OCI-LY3 (cell line): ENCODE results near the gene MRPL21.

Experiments
- H2AFZ ChIP-seq: fragments of 200-600, 300-600 bp; shearing (Covaris generic); 2 replicates; pipeline ENCODE4 v1.6.0; 2014; ENCODE audit warnings: antibody characterized with exemption, low read depth, low read length
- H3K27ac ChIP-seq: fragments of 200-600, 300-600 bp; sonication (generic); 2 replicates; pipeline ENCODE4 v1.5.1; 2014; ENCODE audit warnings: mild to moderate bottlenecking, low read length, moderate library complexity, mixed read lengths
- H3K27me3 ChIP-seq: fragments of 200-600, 300-600 bp; sonication (generic); 2 replicates; pipeline ENCODE4 v1.6.1; 2014; ENCODE audit warnings: low read depth, low read length, mixed read lengths
- H3K36me3 ChIP-seq: fragments of 200-600, 300-600 bp; sonication (generic); replicated peaks from 2 replicates; pipeline ENCODE3; 2014; ENCODE audit warnings: low read depth, low read length, mixed read lengths
- H3K4me1 ChIP-seq: fragments of 300-600, 200-600 bp; sonication (generic); 2 replicates; pipeline ENCODE4 v1.6.1; 2014; ENCODE audit warnings: low read length, mixed read lengths
- H3K4me2 ChIP-seq: fragments of 200-600, 300-600 bp; sonication (generic); 2 replicates; pipeline ENCODE4 v1.6.1; 2014; ENCODE audit warnings: low read length, mixed read lengths
- H3K4me3 ChIP-seq: fragments of 300-600, 200-600 bp; sonication (generic); 2 replicates; pipeline ENCODE4 v1.5.1; 2014; ENCODE audit warnings: antibody characterized with exemption, mild to moderate bottlenecking, low read length, moderate library complexity
- H3K79me2 ChIP-seq: fragments of 300-600, 200-600 bp; shearing (Covaris generic); 2 replicates; pipeline ENCODE4 v1.6.1; 2014; ENCODE audit warnings: mild to moderate bottlenecking, low read length, mixed read lengths
- H3K9ac ChIP-seq: fragments of 300-600, 200-600 bp; shearing (Covaris generic); 2 replicates; pipeline ENCODE4 v1.6.0; 2014; ENCODE audit warnings: mild to moderate bottlenecking, low read length, moderate library complexity
- H3K9me3 ChIP-seq: fragments of 200-600, 300-600 bp; shearing (Covaris generic); 2 replicates; pipeline ENCODE4 v1.6.1; 2014; ENCODE audit warnings: low read length, mixed read lengths; ENCODE audit not compliant: insufficient read depth
- H4K20me1 ChIP-seq: fragments of 200-600, 300-600 bp; sonication (generic); 2 replicates; pipeline ENCODE4 v1.6.1; 2016; ENCODE audit warnings: low read length, mixed read lengths; ENCODE audit not compliant: insufficient read depth
- CTCF ChIP-seq: fragments of 200-600, 300-600 bp; sonication (generic); IDR thresholded peaks from 2 replicates; pipeline ENCODE4 v1.5.1; 2014; ENCODE audit warnings: antibody characterized with exemption, low read length, low read depth
- EZH2phosphoT487 ChIP-seq: fragments of 200-600 bp; shearing (Covaris generic); IDR thresholded peaks from 2 replicates; pipeline ENCODE4 v1.6.1; 2018; ENCODE audit warnings: antibody characterized with exemption, mixed run types, low read depth

Gene MRPL21

GRCh38 chr11:68852628-68853027, 51.0 kb downstream of the MRPL21 start:
- peaks cover 11% of the 10 kb centered on the region; the same call in 1 of the 2 replicates for H3K27me3 ChIP-seq
- H3K79me2 ChIP-seq, result no peaks in the 10 kb centered on the region
- H3K27ac ChIP-seq, result no peak overlapping the region
- no peak overlapping the region for H2AFZ ChIP-seq
- H3K9ac ChIP-seq, result no peak overlapping the region
- H3K9me3 ChIP-seq, result no peaks in the 10 kb centered on the region
- TF ChIP-seq CTCF (no peak), EZH2phosphoT487 (no peak)
- no peaks in the 10 kb centered on the region for H4K20me1 ChIP-seq
- no peak overlapping the region for H3K4me3 ChIP-seq
- no peaks in the 10 kb centered on the region for H3K36me3 ChIP-seq
- H3K4me2 ChIP-seq, result no peak overlapping the region
- H3K4me1 ChIP-seq, result no peaks in the 10 kb centered on the region

GRCh38 chr11:68848429-68848828, 55.2 kb downstream of the MRPL21 start:
- peaks cover 2% of the 10 kb centered on the region; the same call in 1 of the 2 replicates for H3K4me1 ChIP-seq
- H3K9me3 ChIP-seq, result no peaks in the 10 kb centered on the region
- no peak overlapping the region for H3K4me3 ChIP-seq
- no peak for TF ChIP-seq EZH2phosphoT487
- TF ChIP-seq CTCF, result no peak
- no peak overlapping the region for H3K27ac ChIP-seq
- no peaks in the 10 kb centered on the region for H3K79me2 ChIP-seq
- no peaks in the 10 kb centered on the region for H3K36me3 ChIP-seq
- H2AFZ ChIP-seq, result no peak overlapping the region
- no peak overlapping the region for H3K9ac ChIP-seq
- H3K27me3 ChIP-seq, result peaks cover 19% of the 10 kb centered on the region
- no peak overlapping the region for H3K4me2 ChIP-seq
- H4K20me1 ChIP-seq, result no peaks in the 10 kb centered on the region

GRCh38 chr11:68847395-68847794, 56.2 kb downstream of the MRPL21 start:
- TF ChIP-seq EZH2phosphoT487 (no peak), CTCF (no peak)
- H3K9me3 ChIP-seq, result no peaks in the 10 kb centered on the region
- H4K20me1 ChIP-seq, result no peaks in the 10 kb centered on the region
- H3K4me1 ChIP-seq, result peaks cover 7% of the 10 kb centered on the region; the same call in 1 of the 2 replicates
- peaks cover 29% of the 10 kb centered on the region for H3K27me3 ChIP-seq
- H3K4me2 ChIP-seq, result no peak overlapping the region
- H3K36me3 ChIP-seq, result no peaks in the 10 kb centered on the region
- H3K4me3 ChIP-seq, result no peak overlapping the region
- no peak overlapping the region for H3K27ac ChIP-seq
- no peak overlapping the region for H2AFZ ChIP-seq
- no peak overlapping the region for H3K9ac ChIP-seq
- no peaks in the 10 kb centered on the region for H3K79me2 ChIP-seq

- H3K4me2 ChIP-seq, result no peak overlapping the region
- H3K4me1 ChIP-seq, result peaks cover 12% of the 10 kb centered on the region
- no peak overlapping the region for H3K27ac ChIP-seq
- H3K27me3 ChIP-seq, result peaks cover 41% of the 10 kb centered on the region
- no peaks in the 10 kb centered on the region for H3K9me3 ChIP-seq
- no peaks in the 10 kb centered on the region for H3K79me2 ChIP-seq
- H3K36me3 ChIP-seq, result no peaks in the 10 kb centered on the region
- no peak overlapping the region for H2AFZ ChIP-seq
- no peaks in the 10 kb centered on the region for H4K20me1 ChIP-seq
- H3K4me3 ChIP-seq, result no peak overlapping the region
- no peak for TF ChIP-seq CTCF
- no peak overlapping the region for H3K9ac ChIP-seq
These were observed 58.2 kb downstream of the MRPL21 start for GRCh38 chr11:68845351-68846002.
